GM18517 (cell line): Measurements from ENCODE around the gene ARPC2.

Experiments used
- ATAC-seq: cut with Tn5 transposase; IDR thresholded peaks from one replicate; pipeline ENCODE4 v1.9.1; 2021; ENCODE audit warnings: mild to moderate bottlenecking, moderate library complexity; ENCODE audit not compliant: unreplicated experiment

Gene ARPC2

GRCh38 chr2:218285604-218286003 lies 68.6 kb downstream of the ARPC2 start:
- no peak for ATAC-seq

GRCh38 chr2:218286570-218287459 lies 69.8 kb downstream of the ARPC2 start:
- ATAC-seq, result peak; percentile 62

DNA sequence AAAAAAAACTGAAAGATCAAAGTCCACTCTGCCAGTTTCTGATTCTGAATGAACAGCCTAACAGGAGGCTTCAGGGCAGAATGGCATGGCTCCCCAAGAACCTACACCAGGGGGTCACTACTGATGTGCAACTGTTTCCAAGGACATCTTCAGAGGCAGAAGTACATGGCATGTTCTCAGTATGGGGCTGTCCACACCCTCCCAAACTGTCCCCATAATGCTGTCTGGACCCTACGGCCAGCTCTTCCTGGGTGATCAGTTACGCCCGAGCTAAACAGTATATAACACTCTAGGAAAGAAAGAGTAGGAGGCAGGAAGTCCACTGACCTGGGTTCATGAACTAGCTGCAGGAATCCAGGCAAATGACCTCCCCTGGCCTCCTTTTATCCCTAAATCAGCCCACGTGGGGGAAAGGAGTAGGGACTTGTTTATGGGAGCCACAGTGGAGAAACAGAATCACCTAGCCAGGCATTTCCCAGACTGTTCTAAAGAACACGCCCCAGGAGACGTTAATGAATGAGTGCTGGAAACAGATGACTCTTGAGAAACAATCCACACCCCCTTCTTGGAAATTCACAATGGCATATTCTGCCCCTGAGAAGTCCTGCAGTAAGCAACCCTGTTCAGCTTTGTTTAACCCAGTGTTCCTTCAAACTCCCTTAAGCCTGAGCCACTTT lies 72.8 kb downstream of the ARPC2 start:
- ATAC-seq, result no peak

- ATAC-seq, result peak; percentile 50
These were observed 73.6 kb downstream of the ARPC2 start for GRCh38 chr2:218290316-218291261.

DNA sequence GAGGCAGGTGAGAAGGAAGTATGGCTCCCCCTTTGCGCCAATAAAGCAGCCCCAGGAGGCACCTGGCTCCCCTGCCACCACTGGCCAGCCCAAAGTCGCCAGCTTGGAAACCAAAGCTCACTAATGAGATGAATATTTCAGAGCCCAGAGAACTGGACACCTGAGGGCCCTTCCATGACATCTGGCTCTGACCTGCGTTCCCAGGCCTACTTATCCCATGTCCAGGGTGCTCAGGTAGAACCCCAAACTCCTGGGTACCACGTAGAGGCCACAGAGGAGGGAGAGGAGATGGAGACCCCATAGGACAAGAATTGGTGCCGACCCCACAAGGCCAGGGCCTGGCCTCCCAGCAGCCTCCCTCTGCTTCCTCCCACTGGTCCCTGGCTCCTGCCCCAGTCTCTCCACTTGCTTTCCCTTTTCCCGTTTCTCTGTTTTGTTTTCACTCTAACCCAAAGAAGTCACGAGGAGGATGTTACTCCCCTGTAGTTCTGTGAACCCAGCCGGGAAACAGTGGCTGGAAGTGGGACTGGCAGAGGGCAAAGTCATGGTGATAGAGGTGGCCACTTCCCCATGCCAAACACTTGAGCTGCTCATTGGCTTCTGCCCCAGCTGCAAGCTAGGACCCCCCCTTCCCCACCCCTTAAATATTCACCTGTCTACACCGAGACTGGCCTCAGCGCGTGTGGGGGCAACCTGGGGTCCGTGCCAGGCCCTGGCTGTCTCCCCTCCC lies 74.5 kb downstream of the ARPC2 start:
- no peak for ATAC-seq

GRCh38 chr2:218292048-218293014 lies 75.3 kb downstream of the ARPC2 start, which contains the start of gene TMBIM1:
TMBIM1 (minus strand) TSS chr2:218292503; CDS start chr2:218282141, 10,362 bp downstream.
- peak; percentile 59 for ATAC-seq

GRCh38 chr2:218293715-218294429 lies 76.9 kb downstream of the ARPC2 start:
- ATAC-seq, result no peak

GRCh38 chr2:218294430-218295022 lies 77.5 kb downstream of the ARPC2 start:
- no peak for ATAC-seq

GRCh38 chr2:218295029-218295428 lies 78.0 kb downstream of the ARPC2 start:
- ATAC-seq, result no peak

DNA sequence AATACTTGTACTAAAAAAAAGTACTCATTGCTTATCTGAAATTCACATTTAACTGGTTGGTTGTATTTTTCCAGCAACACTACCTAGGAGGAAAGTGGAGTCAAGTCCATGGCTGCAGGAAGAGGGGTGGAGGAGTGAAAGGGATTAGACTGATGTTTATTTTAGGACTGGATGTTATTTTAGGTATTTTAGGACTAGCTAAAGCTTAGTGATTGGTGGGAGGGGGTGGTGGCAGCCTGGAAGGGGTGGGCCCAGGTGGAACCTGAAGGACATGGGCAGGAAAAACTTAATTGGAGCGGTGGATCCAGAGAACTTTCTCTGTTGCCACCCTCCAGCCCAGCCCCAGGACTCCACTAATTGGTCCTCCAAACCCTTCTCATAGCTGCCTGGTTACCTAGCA lies 79.2 kb downstream of the ARPC2 start:
- ATAC-seq, result no peak

DNA sequence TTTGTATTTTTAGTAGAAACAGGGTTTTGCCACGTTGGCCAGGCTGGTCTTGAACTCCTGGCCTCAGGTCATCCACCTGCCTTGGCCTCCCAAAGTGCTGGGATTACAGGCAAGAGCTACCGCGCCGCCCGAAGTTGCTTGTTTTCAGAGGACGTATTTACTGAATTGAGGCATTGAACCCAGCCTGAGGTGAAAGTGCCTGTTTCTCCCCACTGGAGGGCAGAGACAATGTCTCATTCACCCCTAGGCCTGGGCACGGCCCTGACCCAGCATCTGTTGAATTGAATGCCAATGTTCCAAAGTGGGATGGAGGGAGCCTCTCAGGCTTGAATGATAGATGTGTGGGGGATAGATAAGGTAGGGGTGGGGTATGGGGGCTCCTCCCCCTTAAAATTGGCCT lies 79.9 kb downstream of the ARPC2 start:
- no peak for ATAC-seq

- ATAC-seq, result no peak
These were observed 81.4 kb downstream of the ARPC2 start for GRCh38 chr2:218298314-218298875.

DNA sequence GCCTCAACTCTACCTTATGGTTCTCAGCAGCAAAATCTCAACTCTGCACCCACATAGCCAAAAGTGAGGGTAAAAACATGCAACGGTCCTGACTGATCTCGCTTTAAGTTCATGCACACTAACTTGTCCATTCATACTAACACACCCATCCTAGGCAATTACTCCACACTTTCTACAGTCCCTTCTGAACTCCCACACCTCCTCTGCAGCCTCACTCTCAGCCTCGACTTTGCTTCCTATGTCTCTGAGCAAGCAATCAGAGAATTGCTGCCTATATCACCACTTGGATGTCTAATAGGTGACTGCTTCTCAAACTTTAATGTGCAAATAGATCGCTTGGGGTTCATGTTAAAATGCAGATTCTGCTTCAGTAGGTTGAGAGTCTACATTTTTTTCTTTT lies 83.2 kb downstream of the ARPC2 start:
- no peak for ATAC-seq

GRCh38 chr2:218301176-218301819 lies 84.3 kb downstream of the ARPC2 start:
- peak; percentile 80 for ATAC-seq
